GM08714 (cell line): ENCODE measurements around the gene SORCS2.

Experiments
- H3K4me3 ChIP-seq: fragments of 200-500 bp; sonication (Bioruptor generic); 2 replicates; pipeline ENCODE4 v1.5.1; 2014; ENCODE audit warnings: mild to moderate bottlenecking, low read length, inconsistent platforms
- ZNF274 ChIP-seq: IDR thresholded peaks from 2 replicates; pipeline ENCODE4 v1.6.1; 2012; ENCODE audit warnings: mild to moderate bottlenecking, low read depth, low read length

SORCS2 gene

DNA sequence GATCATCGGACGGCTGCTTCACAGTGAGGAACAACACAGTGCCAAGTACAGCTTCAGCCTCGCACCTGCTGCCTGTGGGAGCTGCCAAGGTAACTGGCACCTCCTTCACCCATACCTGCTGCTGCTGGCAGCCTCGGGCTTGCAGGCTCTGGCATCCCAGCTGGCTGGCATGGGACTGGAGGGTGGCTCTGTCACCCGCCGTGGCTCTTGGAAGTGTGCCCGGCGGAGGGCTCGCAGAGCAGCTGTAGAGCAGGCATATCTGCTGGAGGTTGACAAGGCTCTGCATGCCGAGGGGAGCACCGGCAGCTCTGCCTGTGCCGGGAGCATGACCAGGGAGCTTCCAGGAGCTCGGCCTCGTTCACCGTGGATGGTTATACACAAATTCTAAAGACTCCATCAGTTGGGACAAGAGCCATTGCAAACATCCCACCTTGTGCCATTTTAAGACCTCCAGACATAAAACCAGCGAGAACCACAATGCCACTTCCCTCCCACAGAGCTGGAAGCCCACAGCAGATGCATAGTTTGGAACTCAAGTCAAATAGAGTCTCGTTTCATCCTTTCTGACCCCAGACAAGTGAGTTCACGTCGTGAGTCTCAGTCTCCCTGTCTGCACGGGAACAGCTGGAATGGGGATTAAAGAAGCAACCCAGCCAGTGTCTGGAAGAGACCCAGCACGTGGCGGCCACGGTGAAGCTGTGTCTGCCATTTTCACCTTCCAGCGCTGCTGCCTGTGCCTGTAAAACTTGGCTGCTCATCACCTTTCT, 326.7 kb downstream of the SORCS2 start:
- H3K4me3 ChIP-seq = no peak overlapping the region
- no peak for TF ChIP-seq ZNF274

DNA sequence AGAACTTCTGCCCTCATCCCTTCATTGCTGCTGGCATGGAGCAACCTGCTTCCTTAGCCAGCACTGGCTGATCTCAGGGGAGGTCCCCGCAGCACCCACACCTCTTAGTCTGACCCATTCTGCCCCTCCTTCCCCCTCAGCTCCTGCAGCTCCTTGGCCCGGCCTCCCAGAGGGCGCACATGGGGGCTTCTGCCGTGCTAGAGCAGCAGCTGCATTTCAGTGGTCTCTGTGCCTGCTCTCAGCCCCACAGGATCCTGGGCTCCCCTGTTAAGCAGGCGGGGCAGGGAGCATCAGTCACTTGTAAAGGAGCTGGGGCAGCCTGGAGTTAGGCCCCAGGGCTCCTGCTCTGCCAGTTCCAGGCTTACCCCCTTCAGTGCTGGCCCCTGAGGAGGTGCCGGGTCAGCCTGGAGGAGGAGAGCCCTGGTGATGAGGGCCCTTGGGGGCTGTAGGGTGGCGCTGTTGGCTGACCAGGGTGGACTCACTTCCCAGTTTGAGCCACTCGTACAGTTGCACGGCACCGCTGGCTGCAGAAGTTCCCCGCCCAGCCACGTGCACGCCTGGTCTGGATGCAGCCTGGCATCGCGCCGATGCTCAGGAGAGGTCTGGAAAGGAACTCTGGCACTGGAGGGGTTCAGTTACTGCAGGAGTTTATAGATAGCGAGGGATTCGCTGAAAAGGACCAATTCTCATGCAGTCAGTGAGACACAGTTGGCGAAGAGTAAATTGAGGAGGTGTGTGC, 327.5 kb downstream of the SORCS2 start:
- no peak for TF ChIP-seq ZNF274
- no peak overlapping the region for H3K4me3 ChIP-seq

DNA sequence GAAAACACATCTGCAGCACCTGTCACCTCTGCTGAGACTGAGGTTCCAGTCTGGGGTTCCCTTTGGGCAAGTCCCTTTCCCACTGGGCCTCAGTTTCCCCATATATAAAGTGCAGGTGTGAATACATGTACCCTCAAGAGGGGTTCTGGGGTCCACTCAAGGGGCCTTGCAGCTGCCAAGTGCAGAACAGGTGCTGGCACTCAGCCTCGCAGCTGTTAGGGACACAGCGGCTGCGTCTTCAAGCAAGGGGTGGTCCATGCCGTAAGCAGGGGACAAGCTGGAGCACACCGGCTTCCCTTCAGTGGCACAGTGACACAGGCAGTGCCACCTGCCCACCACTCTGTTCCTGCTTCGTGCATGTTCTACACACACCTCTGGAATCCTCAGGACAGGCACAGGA, 329.3 kb downstream of the SORCS2 start:
- no peak overlapping the region for H3K4me3 ChIP-seq
- no peak for TF ChIP-seq ZNF274

DNA sequence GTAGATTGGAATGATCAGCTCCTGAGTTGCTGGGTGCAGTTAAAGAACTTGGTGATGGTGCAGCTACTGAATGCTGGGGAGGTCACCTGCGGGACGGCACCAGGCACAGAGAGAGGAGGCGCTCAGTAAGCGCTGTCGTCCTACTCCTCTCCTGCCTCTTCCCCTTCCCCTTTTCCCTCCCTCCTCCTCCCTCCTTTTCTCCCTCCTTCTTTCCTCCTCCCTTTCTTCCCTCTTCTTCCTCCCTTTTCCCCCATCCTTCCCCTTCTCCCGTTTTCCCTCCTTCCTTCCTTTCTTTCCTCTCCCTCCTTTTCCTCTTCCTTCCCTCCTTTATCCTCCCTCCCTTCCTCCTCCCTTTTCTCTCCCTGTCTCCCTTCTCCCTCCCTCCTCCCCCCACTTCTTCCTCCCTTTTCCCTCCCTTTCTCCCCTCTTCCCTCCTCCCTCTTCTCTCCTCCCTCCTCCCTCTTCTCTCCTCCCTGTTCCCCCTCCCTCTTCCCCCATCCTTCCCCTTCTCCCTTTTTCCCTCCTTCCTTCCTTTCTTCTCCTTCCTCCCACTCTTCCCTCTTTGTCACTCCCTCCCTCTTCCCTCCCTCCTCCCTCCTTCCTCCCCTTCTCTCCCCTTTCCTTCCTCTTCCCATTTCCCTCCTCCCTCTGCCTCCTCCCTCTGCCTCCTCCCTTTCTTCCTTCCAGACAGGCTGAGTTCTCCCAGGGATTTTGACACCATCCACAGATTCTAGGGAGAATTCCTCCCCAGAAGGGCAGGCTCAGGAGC, 330.3 kb downstream of the SORCS2 start:
- H3K4me3 ChIP-seq = no peak overlapping the region
- TF ChIP-seq ZNF274 = no peak

DNA sequence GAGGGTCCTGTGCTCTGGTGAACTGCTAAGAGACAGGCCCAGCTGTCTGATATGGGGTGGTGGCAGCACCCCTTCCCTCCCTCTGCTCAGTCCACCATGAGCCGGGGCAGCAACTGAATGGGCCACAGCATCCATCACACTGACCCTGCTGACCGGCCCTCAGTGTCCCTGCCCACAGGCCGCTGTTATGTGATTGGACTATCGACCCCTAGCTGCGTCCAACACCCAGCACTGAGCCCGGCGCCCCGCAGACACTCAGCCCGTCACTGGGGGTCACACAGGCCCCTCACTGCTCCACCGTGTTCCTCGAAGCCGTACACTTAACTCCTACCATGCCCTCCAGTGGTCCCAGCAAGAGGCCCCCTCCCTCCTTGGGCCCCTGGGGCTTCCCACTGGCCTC, 331.2 kb downstream of the SORCS2 start:
- no peak for TF ChIP-seq ZNF274
- no peak overlapping the region for H3K4me3 ChIP-seq

DNA sequence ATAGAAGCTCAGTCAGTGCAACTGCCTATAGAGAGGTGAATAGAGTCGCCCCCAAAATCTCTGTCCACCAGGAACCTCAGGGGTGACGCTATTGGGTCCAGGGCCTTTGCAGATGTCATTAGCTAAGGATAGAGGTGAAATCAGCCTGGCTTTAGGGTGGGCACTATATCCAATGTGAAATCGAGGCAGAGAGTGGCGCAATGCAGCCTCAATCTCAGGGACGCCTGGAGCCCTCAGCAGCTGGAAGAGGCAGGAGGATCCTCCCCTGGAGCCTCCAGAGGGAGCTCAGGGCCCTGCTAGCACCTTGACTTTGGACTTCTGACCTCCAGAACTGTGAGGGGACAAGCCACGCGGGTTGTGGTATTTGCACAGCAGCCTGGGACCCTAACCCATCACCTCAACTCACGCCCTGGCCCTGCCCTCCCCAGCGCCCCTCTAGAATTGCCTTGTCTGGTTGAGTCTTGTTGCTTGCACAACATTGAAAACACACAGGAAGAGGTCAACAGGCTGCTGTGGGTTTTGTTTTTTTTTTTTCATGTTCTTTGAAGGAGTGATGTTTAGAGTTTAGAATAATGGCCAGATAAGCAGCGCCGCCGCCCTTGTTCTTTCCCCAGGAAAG, 331.8 kb downstream of the SORCS2 start:
- no peak overlapping the region for H3K4me3 ChIP-seq
- TF ChIP-seq ZNF274 = no peak

DNA sequence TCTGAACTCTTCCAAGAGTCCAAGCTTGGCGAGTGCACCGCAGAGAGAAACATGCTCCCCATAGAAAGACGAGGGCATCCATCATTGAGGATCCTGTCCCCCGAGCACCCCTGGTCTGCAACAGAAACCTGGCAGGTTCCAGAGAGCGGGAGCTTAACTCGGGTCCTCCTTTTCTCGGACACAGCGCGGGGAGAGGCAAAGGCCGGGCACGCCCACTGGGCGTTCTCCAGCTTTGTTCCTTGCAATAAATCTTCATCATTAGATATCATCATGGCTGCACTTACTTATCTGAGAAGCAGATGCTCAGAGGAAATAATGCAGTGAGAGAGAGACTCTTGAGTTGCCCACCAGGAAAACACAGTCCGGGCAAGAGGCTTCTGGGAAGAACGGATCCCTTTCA, 332.5 kb downstream of the SORCS2 start:
- no peak for TF ChIP-seq ZNF274
- no peak overlapping the region for H3K4me3 ChIP-seq

DNA sequence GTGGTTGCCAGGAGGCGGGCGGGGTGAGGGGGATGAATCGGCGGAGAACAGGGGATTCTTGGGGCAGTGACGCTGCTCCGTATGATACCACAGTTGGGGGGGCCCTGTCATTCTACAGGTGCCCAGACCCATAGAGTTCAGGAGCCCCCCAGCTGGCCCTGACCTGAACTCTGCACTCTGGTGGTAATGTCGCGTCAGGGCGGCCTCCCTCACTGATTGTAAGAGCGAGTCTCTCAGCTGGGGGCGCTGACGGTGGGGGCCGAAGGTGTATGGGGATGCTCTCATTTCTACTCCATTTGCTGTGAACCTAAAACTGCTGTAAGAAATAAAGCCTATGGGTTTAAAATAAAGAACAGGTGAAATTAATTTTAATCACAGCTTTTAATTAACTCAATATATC, 334.2 kb downstream of the SORCS2 start:
- TF ChIP-seq ZNF274 = no peak
- no peak overlapping the region for H3K4me3 ChIP-seq

DNA sequence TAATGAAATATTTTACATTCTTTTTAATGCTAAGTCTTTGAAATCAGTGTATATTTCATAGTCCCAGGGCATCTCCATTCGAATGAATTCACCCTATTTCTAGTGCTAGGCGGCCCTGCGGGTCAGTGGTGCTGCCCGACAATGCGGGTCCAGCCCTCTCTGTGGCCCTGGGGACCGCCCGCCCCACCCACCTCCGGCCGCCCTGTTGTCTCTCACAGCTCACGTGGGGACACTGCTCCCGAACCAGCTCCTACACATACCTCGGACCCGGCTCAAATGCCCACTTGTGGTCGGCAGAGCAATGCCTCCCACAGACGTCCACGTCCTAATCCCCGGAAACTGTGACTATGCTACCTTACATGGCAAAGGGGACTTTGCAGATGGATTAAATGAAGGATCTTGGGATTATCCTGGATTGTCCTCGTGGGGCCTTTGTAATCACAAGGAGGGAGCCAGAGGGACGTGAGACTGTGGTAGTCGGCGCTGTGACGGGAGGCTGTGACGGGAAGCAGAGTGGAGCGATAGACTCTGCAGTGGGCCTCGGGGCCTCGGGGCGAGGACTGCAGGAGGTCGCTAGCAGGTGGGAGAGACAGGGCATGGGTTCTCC, 334.7 kb downstream of the SORCS2 start:
- no peak for TF ChIP-seq ZNF274
- no peak overlapping the region for H3K4me3 ChIP-seq

DNA sequence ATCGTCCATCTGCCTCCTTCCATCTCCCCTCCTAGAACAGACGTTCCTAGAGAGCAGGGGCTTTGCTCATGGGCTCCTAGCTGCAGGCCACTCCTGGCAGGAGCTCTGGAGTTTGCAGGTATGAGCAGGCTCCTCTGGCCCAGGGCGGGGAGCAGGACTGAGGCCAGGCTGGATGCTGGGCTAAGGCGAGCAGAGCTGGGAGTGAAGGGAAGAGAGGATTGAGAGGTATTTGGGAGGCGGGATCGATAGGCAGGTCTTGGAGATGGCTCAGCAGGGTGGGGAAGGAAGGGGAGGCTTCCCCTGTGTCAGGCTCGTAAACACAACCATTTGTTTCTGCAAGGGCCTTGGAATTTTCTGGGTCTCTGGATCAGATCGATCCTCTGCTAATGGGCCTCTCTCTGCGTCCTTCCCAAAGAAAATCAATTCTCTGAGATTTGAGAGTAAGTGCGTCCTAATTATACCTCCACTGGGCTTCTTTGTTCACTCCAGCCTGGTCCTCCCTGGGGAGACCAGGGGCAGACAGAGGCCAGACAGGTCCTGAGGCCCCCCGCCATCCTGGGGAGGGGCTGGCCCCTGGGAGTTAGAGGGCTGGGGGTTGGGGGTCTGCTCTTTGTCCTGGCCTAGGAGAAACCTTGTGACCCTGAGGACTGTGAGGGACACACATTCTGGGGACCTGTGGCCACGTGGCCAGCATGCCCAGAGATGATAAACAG, 337.2 kb downstream of the SORCS2 start:
- H3K4me3 ChIP-seq = no peak overlapping the region
- no peak for TF ChIP-seq ZNF274

DNA sequence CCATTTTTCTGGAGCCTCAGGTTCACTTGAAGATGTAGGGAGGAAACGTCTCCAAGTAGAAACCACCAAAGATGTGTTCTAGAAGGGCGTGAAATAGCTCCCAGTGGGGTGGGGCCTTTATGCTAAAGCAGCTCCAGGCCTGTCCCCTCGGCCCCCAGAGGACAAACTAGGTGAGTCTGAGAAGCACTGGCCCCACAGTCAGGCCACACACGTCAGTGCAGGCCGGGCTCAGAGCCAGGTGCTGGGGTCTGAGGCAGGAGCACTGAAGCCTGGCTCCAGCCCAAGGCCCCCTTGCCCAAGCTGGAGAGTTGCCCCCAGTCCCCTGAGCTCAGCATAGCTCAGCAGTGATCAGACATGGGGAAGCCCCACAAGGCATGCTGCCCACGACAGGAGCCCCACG, 337.7 kb downstream of the SORCS2 start:
- no peak overlapping the region for H3K4me3 ChIP-seq
- TF ChIP-seq ZNF274 = no peak

DNA sequence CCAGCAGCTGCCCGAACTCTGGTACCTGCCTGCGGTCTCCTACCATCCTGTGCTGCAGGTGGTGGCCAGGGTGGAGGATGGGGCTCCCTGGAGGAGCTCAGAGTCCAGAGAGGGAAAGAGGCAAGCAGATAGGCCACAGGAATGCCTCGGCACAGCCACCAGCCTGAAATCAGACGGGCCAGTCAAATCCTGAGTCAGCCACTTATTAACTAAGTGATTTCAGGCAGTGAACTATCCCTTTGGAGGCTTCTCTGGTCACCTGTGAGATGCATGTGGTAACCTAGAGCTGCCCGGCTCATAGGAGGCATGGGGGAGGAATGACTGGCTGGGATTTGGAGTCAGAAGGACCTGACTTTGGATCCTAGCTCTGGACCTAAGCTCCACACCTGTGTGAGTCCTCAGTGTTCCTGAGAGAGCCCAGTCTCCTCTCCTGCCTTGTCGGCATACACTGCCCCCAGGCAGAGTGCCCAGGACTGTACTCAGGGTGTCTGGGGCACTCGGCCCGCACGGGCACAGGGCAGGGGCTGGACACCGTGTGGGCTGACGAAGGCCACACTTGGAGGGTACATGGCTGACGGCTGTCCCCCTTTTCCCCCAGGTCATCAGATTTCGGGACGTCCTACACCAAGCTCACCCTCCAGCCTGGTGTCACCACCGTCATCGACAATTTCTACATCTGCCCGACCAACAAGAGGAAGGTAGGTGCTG, 338.7 kb downstream of the SORCS2 start:
- no peak overlapping the region for H3K4me3 ChIP-seq
- no peak for TF ChIP-seq ZNF274

DNA sequence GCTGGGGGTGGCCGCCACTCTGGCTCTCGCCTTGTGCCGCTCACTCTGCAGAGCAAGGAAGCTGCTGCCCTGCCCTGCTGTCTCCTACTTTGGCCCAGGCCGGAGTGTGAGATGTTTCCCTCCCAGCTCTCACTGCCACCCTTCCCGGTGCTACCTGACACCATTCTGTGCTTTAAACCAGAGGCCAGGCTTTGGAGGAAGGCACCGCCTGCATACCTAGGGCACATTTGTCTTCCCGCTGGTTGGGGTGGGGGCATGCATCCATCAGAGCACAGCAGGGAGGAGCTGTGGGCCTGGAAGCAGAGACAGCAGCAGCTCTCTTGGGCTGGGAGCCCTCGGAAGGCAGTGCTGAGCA, 339.3 kb downstream of the SORCS2 start:
- TF ChIP-seq ZNF274 = no peak
- H3K4me3 ChIP-seq = no peak overlapping the region
